IPS DF 19.7 (cell line): Measurements from ENCODE around the gene PRR35.

ENCODE experiments used
- DNase-seq: peaks from one replicate; pipeline ENCODE4 v3.0.0-alpha.2; 2013; ENCODE audit warnings: low read depth, low spot score

PRR35 gene

DNA sequence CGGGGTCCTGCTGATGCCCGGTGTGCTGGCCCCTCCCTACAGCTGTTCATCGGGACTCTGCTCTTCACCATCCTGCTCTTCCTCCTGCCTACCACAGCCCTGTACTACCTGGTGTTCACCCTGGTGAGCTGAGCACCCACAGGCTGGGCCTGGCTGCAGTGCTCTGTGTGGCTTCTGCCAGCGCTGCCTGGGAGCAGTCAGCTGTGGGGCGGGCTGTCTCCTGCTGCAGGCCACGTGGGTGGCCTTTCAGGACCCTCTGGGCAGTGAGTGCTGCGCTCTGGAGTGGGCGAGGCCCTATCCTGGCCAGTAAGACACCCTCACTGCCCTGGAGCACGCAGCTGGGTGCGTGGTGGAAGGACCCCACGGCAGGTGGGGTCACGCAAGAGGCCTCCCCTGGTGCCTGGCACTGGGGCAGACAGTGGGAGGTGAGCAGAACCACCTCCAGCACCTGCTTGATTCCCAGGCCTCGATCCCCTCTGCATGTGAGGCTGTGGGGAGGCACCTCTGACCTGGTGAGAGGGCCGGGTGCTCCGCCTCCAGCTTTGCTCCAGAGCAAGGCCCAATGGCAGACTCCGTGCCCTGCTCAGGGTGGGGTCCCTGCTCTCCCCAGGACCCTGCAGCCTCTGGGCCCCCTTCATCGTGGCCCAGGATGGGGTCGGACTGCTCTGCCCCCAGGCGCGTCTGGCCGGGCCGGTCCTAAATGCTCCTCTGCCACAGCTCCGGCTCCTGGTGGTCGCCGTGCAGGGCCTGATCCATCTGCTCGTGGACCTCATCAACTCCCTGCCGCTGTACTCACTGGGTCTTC is 20.1 kb downstream of the PRR35 start:
- no peak for DNase-seq

- no peak for DNase-seq
Measured at GRCh38 chr16:580946-581498, 20.8 kb downstream of the PRR35 start.

- no peak for DNase-seq
Measured at GRCh38 chr16:582218-582613, 22.0 kb downstream of the PRR35 start.

DNA sequence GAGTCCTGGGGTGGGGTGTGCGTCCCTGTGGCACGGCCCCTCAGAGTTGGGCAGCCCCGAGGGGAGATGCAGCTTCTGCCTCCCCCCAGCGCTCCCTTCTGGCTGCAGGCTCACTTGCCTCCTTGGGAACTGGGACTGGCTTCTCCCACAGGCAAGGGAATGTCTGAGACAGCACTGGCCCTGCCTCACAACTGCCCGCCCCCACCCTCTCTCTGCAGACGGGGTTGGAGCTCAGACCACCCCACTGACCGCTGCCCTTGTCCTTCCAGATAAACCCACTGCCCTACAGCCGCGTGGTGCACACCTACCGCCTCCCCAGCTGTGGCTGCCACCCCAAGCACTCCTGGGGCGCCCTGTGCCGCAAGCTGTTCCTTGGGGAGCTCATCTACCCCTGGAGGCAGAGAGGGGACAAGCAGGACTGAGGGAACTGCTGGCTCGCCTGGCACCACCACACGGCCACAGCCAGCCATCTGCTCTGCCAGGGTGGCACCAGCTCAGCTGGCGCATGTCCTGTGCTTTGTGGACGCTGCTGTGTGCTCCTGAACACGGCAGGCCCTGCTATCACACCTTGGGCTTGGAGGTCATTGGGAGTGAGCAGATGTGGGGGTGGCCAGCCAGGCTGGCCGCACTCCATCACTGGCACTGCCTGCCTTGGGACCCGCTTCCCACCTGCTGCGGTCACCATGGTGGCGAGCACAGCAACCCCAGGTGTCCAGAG is 22.6 kb downstream of the PRR35 start:
- DNase-seq = no peak

- DNase-seq = no peak
Measured at GRCh38 chr16:583470-583814, 23.2 kb downstream of the PRR35 start.

DNA sequence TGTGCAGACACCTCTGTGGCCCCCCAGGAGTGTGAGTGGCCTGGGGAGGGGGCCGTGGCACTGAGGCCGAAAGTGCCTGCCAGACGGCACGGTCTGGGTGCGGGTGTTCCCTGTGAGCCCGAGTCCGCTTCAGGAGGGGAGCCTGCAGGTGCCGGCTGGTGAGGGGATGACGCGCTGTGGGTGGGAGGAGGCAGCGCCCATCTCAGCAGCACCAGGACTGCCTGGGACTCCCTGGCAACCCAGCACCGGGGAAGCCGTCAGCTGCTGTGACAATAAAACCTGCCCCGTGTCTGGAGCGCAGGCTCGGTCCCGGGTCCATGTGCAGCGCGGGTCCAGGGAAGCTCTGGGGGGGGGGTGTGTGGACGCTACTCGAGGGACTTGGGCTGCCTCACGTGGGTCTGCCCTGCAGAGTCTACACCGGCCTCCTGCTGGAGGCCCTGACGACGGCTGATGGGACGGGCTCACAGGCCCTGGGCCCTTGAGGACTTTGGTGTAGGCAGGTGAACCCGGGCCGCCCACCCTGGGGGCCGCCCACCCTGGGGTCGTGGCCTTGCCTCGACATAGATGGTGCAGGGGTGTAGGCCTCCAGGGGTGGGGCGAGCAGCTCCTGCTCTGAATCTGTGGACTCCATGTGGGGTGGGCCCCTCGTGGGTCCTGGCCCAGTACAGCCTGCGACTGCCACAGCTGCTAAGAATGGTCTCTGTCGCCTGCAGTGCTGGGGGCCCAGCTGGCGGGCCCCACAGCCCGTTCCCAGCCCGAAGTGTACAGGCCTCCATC is 23.8 kb downstream of the PRR35 start:
- DNase-seq = no peak

GRCh38 chr16:585351-585750 is 25.2 kb downstream of the PRR35 start:
- no peak for DNase-seq

- no peak for DNase-seq
Measured at GRCh38 chr16:586047-586644, 26.0 kb downstream of the PRR35 start.

DNA sequence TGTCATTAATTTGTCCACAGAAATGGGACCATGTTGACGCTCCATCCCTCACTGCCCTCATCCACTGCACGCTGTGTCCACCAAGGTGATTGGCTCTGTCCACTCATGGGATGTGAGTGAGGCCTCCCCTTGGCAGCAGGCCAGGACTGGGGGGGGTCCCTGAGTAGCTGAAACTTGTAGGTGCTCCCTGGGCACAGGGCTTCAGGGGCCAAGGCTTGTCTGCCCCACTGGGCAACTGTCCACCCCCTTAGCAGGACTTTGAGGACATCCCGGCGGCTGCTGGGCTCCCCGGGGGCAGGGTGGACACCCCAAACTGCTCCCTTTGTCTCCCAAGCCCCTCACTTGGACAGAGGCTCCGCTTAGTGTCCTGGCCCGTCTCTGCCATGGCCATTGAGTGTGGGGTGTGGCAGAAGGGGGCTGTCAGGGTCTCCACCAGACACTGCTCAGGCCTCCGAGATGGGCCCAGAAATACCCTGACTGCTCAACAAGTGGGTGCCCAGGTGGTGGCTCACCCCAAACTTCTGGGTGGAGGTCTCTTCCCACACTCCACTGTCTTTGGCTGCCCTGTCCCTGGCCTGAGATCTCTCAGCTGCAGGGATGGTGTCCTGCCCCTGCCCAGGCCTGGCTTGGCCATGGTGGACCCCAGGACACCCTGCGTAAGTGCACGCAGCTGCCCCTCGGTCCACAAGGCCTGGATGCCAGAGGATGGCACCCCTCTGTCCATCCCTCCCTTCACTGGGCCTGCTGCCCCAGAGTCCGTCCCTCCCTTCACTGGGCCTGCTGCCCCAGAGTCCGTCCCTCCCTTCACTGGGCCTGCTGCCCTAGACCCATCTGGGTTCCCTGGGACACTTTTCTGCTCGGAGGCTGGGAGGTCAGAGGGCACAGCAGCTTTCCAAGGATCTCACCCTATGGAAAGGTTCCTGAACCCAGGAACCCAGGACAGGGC is 26.7 kb downstream of the PRR35 start:
- DNase-seq = no peak

- no peak for DNase-seq
Measured at GRCh38 chr16:588639-588888, 28.4 kb downstream of the PRR35 start.

GRCh38 chr16:588889-589657 is 28.9 kb downstream of the PRR35 start:
- DNase-seq = no peak

GRCh38 chr16:589658-590187 is 29.5 kb downstream of the PRR35 start, which contains the start of gene RAB40C:
RAB40C (plus strand) TSS chr16:590066; CDS start chr16:590292, 226 bp downstream.
- DNase-seq = no peak

DNA sequence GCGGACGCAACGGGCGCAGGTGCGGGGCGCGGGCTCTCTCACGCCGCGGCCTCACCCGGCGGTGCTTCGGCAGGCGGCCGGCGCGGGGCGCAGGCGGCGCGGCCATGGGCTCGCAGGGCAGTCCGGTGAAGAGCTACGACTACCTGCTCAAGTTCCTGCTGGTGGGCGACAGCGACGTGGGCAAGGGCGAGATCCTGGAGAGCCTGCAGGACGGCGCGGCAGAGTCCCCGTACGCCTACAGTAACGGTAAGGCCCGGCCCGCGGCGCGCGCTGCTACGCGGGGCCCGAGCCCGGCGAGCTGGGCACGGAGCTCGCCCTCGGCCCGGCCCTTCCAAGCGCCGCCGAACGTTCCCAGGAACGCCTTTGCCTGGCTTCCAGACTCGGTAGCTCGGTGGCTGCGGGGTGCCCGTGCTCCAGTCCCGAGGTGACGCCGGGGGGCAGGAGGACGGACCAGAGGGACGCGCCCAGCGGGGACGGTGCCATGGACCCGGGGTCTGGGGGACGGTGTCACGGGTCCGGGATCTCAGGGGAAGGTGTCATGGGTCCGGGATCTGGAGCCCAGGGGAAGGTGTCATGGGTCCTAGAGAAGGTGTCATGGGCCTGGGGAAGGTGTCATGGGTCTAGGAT is 30.1 kb downstream of the PRR35 start:
- DNase-seq = no peak

GRCh38 chr16:590815-591200 is 30.6 kb downstream of the PRR35 start:
- no peak for DNase-seq

- DNase-seq = no peak
Measured at GRCh38 chr16:591231-591630, 31.0 kb downstream of the PRR35 start.

GRCh38 chr16:591892-592517 is 31.8 kb downstream of the PRR35 start:
- no peak for DNase-seq

GRCh38 chr16:592518-593306 is 32.5 kb downstream of the PRR35 start:
- no peak for DNase-seq

- no peak for DNase-seq
Measured at GRCh38 chr16:593406-593805, 33.2 kb downstream of the PRR35 start.
